HG03066 (cell line): ENCODE measurements around the gene DCLK1.

Experiments
- ATAC-seq: cut with Tn5 transposase; IDR thresholded peaks from one replicate; pipeline ENCODE4 v1.9.1; 2021; ENCODE audit warnings: low read depth; ENCODE audit not compliant: unreplicated experiment

The DCLK1 gene

DNA sequence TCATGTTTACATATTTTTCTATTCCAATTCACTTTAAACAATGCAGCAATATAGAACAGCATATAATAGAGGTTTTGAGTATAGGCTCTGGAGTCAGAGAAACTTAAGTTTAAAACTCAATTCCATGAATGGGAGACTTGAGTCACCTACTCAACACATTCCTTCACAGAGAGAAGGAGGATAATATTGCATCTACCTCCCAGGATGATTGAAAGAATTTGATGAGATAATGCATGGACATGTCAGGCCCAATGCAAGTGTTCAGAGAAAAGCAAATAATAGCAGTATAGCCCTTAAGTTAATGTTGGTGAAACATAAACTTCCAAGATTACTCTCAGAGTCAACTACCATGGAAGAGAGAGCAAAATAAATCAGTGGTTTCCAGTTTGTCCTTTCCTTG, 170.2 kb downstream of the DCLK1 start:
- ATAC-seq = no peak

DNA sequence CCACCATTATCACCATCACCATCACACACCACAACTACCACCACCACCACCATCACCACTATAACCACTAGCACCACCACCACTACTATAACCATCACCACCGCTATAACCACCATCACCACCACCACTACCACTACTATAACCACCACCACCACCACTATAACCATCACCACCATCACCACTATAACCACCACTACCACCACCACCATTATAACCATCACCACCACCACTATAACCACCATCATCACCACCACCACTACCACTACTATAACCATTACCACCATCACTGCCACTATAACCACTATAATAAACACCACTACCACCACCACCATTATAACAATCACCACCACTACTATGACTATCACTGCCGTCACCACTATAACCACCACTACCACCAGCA, 173.2 kb downstream of the DCLK1 start:
- no peak for ATAC-seq

DNA sequence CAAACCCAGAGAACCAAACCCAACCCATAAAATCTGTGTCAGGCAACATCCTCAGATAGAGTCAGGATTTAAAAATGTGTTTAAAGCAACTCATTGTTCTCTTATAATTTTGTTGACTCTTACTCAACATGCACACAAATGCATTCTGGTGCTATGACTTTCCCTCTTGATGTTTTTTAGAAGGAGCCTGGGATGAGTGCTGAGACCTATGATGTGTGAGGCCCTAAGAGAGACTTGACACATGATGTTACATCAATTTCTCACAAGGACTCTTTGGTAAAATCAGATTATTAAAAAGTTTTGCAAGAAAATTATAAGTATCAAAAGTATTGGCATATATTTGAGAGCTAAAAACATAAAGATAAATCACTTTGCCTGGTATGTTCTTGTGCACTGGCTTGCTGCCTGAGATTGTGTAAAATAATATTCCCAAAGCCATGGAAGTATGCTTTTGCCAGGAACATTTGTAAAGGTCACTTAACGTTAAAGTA, 173.9 kb downstream of the DCLK1 start:
- ATAC-seq = no peak

DNA sequence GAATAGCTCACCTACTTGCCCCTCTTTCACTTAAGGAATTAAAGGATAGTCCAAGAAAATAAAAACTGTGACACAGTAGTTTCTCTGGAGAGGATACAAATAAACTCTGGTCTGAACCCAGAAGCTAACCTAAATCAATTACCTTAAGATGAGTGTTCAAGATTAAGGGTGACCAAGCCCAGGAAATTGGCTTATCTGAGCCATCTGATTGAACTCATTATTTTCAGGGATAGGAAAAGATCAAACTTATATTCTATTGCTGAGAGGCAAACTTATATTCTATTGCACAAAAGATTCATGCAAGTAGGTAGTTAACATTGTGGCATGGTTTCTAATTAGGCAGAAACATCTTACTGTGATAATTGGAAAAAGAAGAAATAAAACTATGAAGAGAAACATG, 175.1 kb downstream of the DCLK1 start:
- ATAC-seq = no peak

DNA sequence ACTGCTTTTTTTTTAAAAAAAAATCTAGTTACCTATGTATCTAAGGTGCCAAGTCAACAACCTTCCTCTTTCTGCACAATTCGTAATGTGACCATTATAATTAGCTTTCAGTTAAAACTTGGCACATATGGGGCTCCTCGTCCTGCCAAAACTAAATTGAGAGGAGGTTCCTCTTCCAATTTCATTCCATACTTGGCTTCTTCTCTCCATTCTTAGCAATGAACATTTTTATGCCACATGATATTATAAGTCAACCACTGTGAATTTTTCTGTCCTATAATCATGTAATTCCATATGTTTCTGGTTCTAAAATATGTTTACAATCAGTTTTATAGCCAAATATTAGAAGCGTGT, 177.0 kb downstream of the DCLK1 start:
- ATAC-seq = no peak

DNA sequence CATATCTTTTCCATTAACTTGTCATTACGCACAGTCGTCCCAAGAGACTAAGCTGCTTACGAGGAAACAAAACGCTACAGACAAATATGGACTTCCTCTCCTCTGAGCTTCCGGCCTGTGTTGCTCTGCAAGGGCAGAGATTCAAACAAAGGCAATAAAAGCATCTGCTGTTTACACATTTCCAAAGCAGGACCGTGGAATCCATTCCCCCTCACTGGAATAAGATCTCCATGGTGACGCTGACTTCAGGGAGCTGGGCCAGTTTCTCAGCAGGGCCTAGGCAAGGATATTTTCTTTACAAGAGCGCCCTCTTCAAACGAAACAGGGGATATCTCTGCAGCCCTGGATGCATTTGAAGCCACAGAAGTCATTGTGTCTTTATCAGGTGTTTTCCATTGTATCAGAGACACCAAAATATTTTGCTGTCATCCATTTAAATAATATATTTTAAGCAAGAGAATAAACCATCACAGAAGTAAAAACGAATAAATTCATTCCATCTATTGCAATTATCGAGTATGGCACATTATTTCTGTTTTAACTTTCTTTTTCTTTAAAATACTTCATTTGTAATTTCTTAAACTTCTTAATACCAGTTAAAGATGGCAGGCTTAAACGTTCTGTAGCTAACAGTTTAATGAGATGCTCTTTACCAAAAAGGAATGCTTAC, 177.5 kb downstream of the DCLK1 start:
- no peak for ATAC-seq

DNA sequence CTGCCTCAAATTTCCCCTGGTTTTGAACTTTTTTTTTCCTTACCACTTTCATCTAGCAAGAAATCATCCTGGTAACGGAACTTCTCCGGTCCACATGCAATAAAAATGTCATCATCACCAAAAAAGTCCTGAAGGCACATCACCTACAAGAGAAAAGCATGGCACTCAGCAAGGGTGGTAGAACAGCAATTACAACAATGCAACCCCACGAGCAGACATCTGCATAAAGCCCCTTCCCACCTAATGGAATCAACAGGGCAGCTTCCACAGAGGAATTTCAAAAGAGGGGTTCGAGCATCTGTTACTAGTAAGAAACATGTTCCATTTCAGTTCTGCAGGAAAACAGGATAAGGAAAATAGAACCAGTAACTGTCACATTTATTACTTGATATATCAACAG, 183.9 kb downstream of the DCLK1 start:
- no peak for ATAC-seq

DNA sequence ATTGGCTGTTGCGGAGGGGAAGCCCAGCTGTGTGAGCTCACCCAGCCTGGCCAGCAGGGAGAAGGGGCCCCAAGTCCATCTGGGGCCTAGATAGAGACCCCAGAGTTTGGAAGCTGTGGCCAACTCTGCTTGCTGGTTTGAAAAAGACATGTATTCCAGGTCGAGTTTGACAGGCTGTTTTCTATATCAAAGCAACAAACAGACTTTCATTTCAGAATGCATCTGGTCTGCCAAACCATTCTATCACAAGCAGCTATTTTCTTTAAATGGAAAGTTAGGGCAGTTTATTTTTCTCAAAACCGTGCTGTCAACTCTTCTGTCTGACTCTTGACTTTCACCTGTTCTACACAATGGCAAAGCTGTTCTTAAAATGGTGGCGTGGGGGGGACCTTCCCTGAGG, 185.8 kb downstream of the DCLK1 start:
- ATAC-seq = no peak

DNA sequence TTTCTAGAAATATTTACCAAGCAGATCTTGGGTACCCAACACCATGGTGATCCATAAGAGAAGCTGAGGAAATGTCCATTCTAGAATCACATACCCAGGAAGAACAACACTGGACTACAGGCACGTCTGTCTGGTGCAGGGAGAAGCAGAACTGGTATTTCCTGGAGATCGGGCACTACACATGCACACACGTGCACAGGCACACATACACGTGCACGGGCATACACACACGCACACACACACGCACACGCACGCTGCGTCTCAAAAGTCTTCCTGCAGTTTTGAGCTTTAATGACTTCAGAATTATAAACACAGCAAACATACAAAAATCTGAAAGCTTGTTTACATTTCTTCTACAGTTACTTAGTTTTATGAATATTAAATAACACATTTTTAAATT, 189.8 kb downstream of the DCLK1 start:
- ATAC-seq = no peak

DNA sequence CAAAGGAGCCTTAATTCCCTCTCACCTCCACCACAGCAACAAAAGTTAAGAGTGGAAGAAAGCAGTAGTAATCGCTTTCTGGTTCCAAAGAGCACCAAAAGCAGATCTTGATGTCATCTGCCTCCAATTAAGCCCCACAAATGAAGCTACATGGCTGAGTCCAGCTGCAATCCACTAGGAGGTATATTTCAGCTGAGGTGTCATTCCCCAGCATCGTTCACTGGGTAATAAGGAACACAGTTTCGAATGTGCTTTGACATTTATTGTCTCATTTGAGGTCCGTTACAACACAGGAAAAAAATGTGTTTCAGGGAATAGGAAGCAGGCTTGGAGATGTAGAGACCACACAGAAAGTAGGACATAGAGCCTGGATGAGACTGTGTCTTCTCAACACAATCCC, 190.4 kb downstream of the DCLK1 start:
- ATAC-seq = no peak

DNA sequence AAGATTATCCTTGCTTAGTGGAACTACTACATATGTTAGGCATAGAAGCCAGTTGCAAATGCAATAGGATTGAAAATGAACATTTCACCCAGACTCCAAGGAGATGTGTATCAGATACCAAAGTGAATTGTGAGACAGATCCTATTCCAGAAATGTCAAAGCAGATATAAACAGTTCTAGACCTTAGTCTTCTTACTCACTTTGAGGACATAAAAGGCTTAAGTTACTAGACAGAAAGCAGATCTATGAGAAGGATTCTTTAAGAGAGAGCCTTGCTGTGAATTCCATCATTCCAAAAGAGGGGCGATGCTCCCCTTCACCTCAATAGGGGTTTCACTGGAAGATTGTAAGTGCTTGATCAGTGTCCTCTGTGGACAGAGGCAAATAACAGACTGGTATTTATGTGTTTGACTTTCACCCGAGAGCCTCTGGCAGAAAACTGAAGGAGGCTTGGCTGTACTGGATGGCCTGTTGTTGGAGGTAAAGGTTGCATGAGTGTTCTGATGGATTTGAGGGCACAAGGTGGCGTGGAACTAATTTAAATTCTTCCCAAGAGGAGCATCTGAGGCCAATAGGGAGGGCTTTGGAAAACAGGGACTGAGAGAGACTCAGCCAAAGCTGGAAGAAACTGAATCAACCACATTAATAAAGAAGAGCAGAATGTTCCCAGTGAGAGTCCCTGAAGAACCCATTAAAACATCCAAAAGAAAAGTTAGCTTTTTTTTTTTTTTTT, 194.8 kb downstream of the DCLK1 start:
- no peak for ATAC-seq

DNA sequence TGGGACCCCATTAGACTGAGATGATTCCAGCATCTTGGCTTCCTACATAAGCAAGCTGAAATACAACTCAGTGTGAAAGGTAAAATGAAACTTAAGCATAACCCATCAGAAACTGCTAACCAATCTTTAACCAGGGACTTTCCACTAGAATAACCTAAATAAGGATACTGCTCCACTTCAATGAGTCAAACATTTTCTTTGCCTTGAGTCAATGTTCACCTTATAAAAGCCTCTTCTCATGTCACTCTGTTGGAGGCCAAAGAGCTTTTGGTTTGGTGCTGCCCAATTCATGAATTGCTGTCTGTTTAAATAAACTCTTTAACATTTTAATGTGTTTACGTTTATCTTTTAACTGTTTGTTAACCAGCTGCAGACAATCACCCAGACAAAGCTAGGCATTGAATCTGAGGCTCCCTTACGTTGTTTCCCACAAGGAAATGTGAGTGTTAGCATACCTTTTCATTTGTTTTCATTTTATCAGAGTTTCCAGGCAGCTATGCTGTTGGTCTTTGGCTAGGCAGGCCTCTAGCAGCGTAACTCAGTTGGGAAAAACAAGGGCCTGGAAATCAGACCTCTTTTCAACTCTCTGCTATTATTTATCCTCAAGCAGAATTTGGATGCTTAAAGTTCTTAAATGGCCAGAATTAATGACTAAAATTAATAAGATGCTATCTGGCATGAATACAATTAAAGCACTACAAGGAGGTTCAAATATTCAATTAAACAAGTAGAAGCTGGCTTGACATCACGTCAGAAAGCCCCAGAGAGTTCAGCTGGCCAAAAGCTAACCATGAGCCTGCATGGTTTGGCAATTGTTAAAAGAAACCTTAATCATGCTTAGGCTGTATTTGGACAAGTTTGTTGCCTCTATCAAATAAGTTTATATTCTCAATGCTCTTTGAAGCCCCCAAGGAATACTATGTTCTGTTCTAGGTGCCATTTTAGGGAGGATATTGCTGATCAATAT, 200.2 kb downstream of the DCLK1 start:
- no peak for ATAC-seq

DNA sequence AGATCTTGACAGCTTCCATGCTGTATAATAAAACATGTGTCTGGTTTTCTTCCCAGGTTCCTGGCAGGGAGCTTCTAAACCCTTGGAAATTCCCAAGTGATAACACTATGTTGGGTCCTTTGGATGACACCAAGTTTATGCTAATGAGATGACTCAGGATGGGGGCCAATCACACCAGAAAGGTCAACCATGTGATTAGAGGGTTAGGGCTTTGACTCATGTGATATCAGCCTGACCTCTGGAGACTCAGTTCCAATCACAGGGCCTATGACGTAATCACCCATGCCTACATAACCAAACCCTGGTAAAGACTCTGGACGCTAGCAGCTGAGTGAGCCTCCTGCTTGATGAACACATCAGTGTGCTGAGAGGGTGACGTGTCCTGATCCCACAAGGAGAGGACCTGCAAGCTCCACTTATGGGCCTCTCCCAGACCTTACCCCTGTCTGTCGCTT, 203.6 kb downstream of the DCLK1 start:
- ATAC-seq = no peak

DNA sequence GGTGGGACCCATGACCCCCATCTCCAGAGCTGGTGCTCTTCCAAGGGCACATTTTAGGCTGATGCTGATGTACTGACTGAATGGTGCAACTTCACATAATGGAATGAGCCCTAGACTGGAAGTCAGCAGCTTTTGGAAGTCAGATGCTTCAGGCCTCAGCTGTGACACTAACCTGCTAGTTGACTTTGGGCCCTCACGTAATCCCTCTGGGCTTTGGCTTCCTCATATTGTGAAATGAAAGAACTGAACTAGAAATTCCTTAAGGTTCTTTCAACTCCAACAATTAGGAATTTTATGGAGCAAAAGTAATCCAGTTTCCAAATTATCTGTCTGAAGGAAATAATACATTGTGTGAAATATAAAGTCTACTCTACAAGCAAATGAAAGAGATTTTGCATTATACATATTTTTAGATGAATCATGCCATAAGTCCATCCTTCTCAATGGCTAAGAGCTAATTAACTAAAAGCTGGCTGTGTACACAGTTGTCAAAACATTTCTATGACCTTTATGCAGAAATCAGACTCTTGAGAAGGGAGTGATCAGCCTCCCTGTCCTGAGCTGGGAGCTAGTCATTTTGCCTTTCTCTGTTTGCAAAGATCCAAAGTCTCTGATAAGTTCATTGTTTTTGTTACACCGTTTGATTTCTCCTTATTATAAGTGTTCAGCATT, 204.2 kb downstream of the DCLK1 start:
- ATAC-seq = no peak

DNA sequence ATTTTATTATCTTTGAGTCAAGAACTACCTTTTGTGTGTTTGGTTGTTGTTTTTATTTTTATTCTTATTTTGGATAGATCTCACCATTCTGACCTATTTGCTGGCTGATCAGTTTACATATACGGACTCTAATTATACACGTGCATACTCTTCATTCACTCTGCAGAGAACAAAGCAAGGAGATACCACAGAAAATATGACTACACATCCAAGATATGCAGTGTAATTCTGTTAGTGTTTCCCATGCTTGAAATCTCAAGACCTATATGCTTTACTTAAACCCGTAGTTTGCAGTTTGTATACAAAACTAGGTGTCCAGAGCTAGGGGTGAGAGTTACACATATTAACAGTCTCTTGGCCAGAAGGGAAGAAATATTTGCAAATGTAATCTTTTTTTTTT, 205.5 kb downstream of the DCLK1 start:
- no peak for ATAC-seq

DNA sequence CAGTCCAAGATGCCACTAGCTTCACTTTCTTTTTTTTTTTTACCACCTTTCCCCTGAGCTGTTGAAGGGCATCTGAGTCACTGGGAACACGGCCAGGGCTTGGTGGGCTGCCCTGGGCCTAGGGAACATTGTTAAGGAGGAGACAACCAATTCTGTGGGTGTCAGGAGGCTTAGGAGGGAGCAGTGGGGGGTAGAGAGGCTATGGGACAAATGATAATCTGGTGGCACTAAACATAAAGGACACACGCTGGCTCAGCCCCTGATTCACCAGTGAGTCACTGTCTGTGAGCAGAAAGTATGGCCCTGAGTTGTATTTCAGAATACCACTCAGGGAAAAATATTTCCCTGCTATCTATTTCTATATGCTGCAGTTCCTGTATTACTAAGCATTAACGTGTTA, 207.8 kb downstream of the DCLK1 start:
- ATAC-seq = no peak

DNA sequence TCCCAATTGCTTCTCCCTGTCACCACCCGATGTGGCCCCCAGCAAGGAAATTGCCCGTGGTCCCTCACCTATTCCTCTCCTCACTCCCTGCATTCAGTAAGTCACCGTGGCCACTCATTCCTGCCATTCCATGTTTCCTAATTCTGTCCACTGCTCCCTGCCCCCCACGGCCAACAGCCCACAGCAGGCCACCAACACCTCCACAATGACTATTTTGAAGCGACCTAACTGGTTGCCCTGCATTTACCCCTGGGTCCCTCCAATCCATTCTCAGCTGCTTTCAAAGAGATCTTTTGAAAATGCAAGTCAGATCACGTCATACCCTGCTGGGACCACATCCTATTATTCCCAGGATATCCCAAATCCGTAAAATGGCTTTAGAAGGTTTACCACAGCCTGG, 210.4 kb downstream of the DCLK1 start:
- ATAC-seq = no peak

DNA sequence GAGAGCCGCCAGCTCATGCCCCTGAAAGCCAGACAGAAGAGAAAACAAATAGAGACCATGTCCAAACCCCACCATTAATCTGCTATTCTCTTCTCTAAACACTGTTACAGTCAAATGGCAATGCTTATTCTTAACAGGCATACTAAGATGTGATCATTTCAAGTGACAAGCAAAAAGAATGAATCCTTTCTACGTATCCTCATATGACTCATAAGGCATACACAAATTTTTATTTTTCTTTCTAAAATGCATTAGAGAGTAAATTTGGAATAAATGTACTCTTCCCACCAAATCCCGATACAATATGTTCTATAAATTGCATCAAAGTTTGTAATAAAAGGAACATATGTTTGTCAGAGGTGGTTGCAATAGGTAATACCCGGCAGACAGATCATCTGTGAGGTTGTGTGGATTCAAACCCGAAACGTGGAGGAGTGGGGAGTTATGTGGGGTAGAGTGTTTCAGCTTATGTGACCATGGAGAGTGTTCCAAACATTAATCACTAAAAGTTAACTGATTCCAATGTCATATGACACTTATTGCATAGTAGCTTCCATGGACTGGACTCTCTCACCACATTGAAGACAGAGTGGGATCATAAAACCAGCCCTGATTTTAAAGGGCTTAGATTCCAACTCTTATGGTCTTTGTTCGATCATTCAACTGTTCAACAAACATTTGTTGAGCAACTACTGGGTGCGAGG, 213.1 kb downstream of the DCLK1 start:
- ATAC-seq = no peak

DNA sequence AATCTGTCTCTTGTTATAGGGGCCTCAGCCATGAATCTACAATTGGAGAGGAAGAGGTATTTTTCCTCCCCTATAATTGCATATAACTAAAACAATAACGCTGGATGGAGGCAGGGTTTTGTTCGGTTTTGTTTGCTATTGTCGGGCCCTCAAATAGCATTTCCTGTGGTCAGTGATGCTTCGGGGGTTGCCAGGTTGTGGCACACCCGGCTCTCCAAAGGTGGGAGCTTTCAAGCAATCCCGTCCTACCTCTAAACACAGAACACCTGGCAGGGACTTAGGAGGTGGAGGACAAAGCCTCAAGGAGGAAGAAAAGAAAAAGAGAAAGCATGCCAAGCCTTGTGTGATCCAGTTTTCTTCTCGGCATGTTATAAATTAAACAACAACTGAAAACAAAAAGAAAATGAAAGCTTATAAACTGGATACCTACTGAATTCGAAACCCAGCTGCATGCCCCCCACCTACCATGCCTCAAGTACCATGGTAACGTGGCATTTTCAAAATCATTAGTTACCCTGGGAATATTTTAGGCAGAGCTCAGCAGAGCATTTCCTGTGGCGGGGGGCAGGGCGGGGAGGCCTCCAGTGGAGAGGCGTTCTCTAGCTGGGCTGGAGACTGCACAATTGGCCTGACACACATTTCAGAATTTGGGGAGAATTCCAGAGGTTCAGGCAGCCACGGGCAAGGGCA, 213.8 kb downstream of the DCLK1 start:
- no peak for ATAC-seq
